Common myeloid progenitor, CD34-positive (primary cell): Measurements from ENCODE around the gene MTX3.

Experiments used
- CTCF ChIA-PET: fragments of 350-600 bp; sonication (Branson Sonifier 250); formaldehyde crosslinking; loops from one replicate; lab custom pipeline; 2021; ENCODE audit warnings: antibody characterized with exemption; lab: Charles Lee
- POLR2A ChIA-PET: fragments of 350-600 bp; sonication (Branson Sonifier 250); formaldehyde crosslinking; loops from one replicate; lab custom pipeline; 2021; ENCODE audit warnings: antibody characterized with exemption; lab: Charles Lee
- DNase-seq, 3 donors: peaks; one replicate each; pipeline versions ENCODE4 v3.0.0 to v3.0.0-alpha.2; 2013
- H3K27ac ChIP-seq, 2 experiments: 1 replicate in 1 of 2; 2 replicates in 1 of 2; pipeline ENCODE4 v1.7.0; 2013; ENCODE audit warnings: inconsistent platforms in 2 of 2, low read length in 2 of 2, mild to moderate bottlenecking in 2 of 2, low read depth in 1 of 2, moderate library complexity in 1 of 2; ENCODE audit not compliant: severe bottlenecking in 2 of 2, insufficient read depth in 1 of 2, poor library complexity in 1 of 2
- H3K27me3 ChIP-seq, 5 experiments: replicated peaks in 2 of 5; 1 replicate in 3 of 5; 2 replicates in 2 of 5; pipeline versions ENCODE4 v1.6.1 to v1.7.0; 2013; ENCODE audit warnings: low read length in 4 of 5, mild to moderate bottlenecking in 2 of 5, moderate library complexity in 2 of 5, inconsistent platforms in 1 of 5; ENCODE audit not compliant: insufficient read depth in 5 of 5, control insufficient read depth in 4 of 5
- H3K36me3 ChIP-seq, 4 experiments: 1 replicate in 2 of 4; 2 replicates in 2 of 4; pipeline versions ENCODE4 v1.6.1 to v1.7.0; 2013; ENCODE audit warnings: low read length in 3 of 4, control low read depth in 1 of 4, mild to moderate bottlenecking in 1 of 4; ENCODE audit not compliant: control insufficient read depth in 4 of 4, insufficient read depth in 4 of 4
- H3K4me1 ChIP-seq, 4 experiments: 1 replicate in 3 of 4; 2 replicates in 1 of 4; pipeline versions ENCODE4 v1.6.1 to v1.7.1; 2013; ENCODE audit warnings: low read length in 3 of 4, mild to moderate bottlenecking in 3 of 4, control low read depth in 1 of 4, inconsistent platforms in 1 of 4, moderate library complexity in 1 of 4; ENCODE audit not compliant: control insufficient read depth in 4 of 4, insufficient read depth in 4 of 4; ENCODE audit errors: control extremely low read depth in 1 of 4
- H3K4me3 ChIP-seq, 7 experiments: 1 replicate in 4 of 7; 2 replicates in 3 of 7; pipeline versions ENCODE4 v1.5.1 to v1.7.0; 2013; ENCODE audit warnings: mild to moderate bottlenecking in 7 of 7, low read length in 6 of 7, moderate library complexity in 6 of 7, inconsistent platforms in 2 of 7, low read depth in 2 of 7, control low read depth in 1 of 7; ENCODE audit not compliant: insufficient read depth in 4 of 7, control insufficient read depth in 1 of 7; ENCODE audit errors: extremely low read depth in 1 of 7
- H3K9me3 ChIP-seq, 5 experiments: 1 replicate in 4 of 5; 2 replicates in 1 of 5; pipeline versions ENCODE4 v1.6.1 to v1.7.1; 2013; ENCODE audit warnings: low read length in 4 of 5, mild to moderate bottlenecking in 2 of 5, inconsistent platforms in 1 of 5, low read depth in 1 of 5, moderate library complexity in 1 of 5; ENCODE audit not compliant: control insufficient read depth in 4 of 5, insufficient read depth in 2 of 5; ENCODE audit errors: control extremely low read depth in 1 of 5
- WGBS: methylation state at CpG from one replicate; pipeline ENCODE4 v1.1.5; 2013; ENCODE audit not compliant: insufficient coverage; 5-methylcytosine and 5-hydroxymethylcytosine counted together

The MTX3 gene

DNA sequence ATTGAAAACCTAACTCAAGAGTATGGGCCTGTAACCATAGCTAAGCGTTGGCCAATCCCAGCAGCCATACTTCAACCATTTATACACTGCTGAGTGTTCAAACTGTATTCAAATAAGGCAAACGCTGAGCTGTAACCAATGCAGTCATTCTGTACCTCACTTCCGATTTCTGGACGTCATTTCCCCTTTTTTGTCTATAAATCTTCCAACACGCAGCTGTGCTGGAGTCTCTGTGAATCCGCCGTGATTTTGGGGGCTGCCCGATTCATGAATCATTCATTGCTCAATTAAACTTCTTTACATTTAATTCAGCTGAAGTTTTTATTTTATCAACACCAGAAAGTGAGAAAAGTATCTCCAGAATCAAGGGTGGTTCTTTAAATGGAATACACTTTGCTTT, 31.7 kb downstream of the MTX3 start:
- POLR2A ChIA-PET = no interaction called here

GRCh38 chr5:79955941-79956670, 35.0 kb downstream of the MTX3 start:
- Histone ChIP-seq H3K9me3 (peaks cover 0 to 3% (median 0%) of the 10 kb centered on the region in 5 experiments), H3K27ac (no peak overlapping the region), H3K4me1 (no peaks in the 10 kb centered on the region), H3K36me3 (no peaks in the 10 kb centered on the region), H3K27me3 (no peaks in the 10 kb centered on the region), H3K4me3 (no peak overlapping the region)
- no peak for DNase-seq
- ChIA-PET CTCF (no interaction called here), POLR2A (no interaction called here)
- WGBS = 96% methylated on average over 5 of the region's 6 CpGs

More for the DNA sequence above, 31.7 kb downstream of the MTX3 start:
- H3K27me3 ChIP-seq = no peaks in the 10 kb centered on the region
- peaks cover 0 to 3% (median 0%) of the 10 kb centered on the region in 5 experiments for H3K9me3 ChIP-seq
- no peak overlapping the region for H3K4me3 ChIP-seq
- no peaks in the 10 kb centered on the region for H3K36me3 ChIP-seq
- peak in 2 of 3 donors; percentile 25 to 31 for DNase-seq
- H3K27ac ChIP-seq = no peak overlapping the region
- H3K4me1 ChIP-seq = peaks cover 0 to 4% (median 0%) of the 10 kb centered on the region in 4 experiments
- CTCF ChIA-PET = interaction anchor here (1.4 kb wide), 1 partner anchor 8 kb away, joined by 4 read pairs; no protein-coding TSS in a partner anchor
- WGBS = 55% methylated on average over 8 of the region's 8 CpGs

DNA sequence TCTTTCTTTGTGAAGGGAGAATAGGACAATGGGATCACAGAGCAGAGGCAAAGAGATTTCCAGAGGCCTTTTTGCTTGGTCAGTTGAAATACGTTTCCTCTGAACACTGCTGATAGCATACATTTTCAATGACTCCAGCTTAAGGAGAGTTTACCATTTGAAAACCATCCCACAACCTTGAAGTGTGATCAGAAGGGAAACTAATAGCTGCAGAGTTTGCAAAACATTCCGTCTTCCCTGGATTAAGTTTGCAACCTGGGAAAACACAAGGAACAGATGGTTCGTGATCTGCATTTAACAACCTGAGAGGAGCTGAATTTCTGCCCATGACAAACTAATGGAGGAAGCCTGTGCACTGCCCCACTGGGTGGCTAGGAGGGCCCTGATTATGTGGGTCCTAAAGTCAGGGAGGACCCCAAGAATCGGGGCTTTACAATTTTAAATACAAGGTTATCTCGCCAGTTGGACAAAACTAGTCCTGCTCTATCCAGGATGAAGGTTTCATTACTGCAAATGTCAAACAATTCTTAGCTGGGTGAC, 35.6 kb downstream of the MTX3 start:
- Histone ChIP-seq H3K27ac (no peak overlapping the region), H3K4me3 (no peak overlapping the region), H3K9me3 (peaks cover 0 to 3% (median 0%) of the 10 kb centered on the region in 5 experiments), H3K4me1 (no peaks in the 10 kb centered on the region), H3K36me3 (no peaks in the 10 kb centered on the region), H3K27me3 (no peaks in the 10 kb centered on the region)
- WGBS = 92% methylated on average over 5 of the region's 5 CpGs
- POLR2A ChIA-PET = no interaction called here
- CTCF ChIA-PET = no interaction called here
- no peak for DNase-seq

DNA sequence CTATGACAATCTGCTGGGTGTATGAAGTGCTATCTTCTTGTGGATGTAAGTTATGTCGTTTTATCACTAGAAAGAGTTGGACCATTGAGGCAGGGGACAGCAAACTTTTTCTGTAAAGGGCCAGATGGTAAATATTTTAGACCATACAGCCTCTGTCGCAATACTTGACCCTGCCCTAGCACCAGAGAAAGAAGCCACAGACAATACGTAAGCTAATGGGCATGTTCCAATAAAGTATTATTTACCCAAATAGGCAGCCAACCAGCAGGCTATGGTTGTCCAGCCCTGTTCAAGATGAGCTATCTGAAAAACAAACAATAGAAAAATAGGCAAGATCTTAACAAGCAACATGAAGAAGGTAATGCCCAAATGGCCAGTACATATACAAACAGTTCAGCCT, 36.4 kb downstream of the MTX3 start:
- 94% methylated on average over 2 of the region's 3 CpGs for WGBS
- ChIA-PET POLR2A (no interaction called here), CTCF (no interaction called here)

DNA sequence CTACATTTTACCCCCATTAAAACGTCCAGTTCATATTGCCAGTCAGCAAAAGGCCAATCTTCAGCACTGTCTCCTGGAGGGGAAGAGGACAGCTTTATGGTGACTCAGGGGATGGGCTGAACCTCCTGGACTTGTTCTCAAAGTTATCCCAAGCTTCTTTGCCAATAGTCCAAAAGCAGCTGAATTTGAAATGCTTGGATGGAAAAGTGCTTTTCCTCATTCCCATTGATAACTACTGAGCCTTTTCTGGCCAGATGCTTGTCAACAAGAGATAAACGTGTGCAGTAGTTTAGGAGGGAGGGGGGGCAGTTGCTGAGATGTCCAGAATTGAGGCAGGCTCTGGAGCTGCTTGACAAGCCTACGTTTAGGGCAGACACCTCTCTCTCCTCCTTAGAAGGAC, 43.5 kb downstream of the MTX3 start:
- CTCF ChIA-PET = no interaction called here
- WGBS = 95% methylated on average over 3 of the region's 3 CpGs
- POLR2A ChIA-PET = no interaction called here

More for the DNA sequence above, 36.4 kb downstream of the MTX3 start:
- Histone ChIP-seq H3K9me3 (peaks cover 0 to 3% (median 0%) of the 10 kb centered on the region in 5 experiments), H3K4me3 (no peak overlapping the region), H3K4me1 (no peaks in the 10 kb centered on the region), H3K36me3 (no peaks in the 10 kb centered on the region), H3K27ac (no peak overlapping the region), H3K27me3 (no peaks in the 10 kb centered on the region)
- DNase-seq = no peak

DNA sequence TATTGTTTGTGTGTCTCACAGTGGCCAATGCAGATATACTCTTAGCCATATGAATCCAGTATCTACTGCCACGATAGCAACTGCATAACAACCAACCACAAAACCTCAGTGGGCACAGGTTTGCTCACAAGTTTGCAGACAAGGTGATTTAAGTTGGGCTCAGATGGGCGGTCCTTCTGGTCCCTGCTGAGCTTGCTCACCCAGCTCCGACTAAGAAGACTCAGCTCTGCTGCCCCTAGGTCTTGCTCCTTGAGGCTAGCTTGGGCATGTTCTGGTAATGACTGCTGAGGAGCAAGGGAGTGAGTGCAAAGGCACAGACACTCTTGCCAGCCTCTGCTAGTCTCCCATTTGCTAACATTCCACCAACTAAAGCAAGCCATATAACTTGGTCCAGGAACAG, 52.6 kb downstream of the MTX3 start:
- 100% methylated on average over 1 of the region's 3 CpGs for WGBS
- Histone ChIP-seq H3K27me3 (peaks cover 0 to 6% (median 0%) of the 10 kb centered on the region in 5 experiments), H3K9me3 (peaks cover 0 to 1% (median 0%) of the 10 kb centered on the region in 5 experiments), H3K27ac (no peak overlapping the region), H3K4me3 (no peak overlapping the region), H3K36me3 (no peaks in the 10 kb centered on the region), H3K4me1 (no peaks in the 10 kb centered on the region)
- ChIA-PET CTCF (interaction anchor here (0.7 to 1.1 kb wide), 2 partner anchors 15 to 1283 kb away, joined by 4 read pairs; no protein-coding TSS in a partner anchor), POLR2A (no interaction called here)
- DNase-seq = no peak

More for the DNA sequence above, 43.5 kb downstream of the MTX3 start:
- Histone ChIP-seq H3K27ac (no peak overlapping the region), H3K9me3 (no peaks in the 10 kb centered on the region), H3K27me3 (peaks cover 0 to 1% (median 0%) of the 10 kb centered on the region in 5 experiments), H3K4me1 (no peaks in the 10 kb centered on the region), H3K4me3 (no peak overlapping the region), H3K36me3 (no peaks in the 10 kb centered on the region)
- no peak for DNase-seq

GRCh38 chr5:79936646-79937216, 54.3 kb downstream of the MTX3 start:
- ChIA-PET CTCF (no interaction called here), POLR2A (no interaction called here)
- peaks cover 0 to 12% (median 0%) of the 10 kb centered on the region in 5 experiments for H3K9me3 ChIP-seq
- WGBS = 83% methylated on average over 1 of the region's 3 CpGs
- no peaks in the 10 kb centered on the region for H3K36me3 ChIP-seq
- no peak overlapping the region for H3K27ac ChIP-seq
- H3K4me1 ChIP-seq = no peaks in the 10 kb centered on the region
- DNase-seq = no peak
- H3K27me3 ChIP-seq = peaks cover 0 to 5% (median 0%) of the 10 kb centered on the region in 5 experiments
- H3K4me3 ChIP-seq = no peak overlapping the region
